Measurements from ENCODE around the gene PAX5. TPM values are rescaled to one million over a fixed set of nuclear protein-coding genes. Genes with fewer than 3 reads are reported as not detected.

PAX5 gene
- total and polyA plus RNA-seq, 2 of the 13 experiments (the other 11 are each of a cell fraction or from before 2014, with no cell fraction given), result not detected

DNA sequence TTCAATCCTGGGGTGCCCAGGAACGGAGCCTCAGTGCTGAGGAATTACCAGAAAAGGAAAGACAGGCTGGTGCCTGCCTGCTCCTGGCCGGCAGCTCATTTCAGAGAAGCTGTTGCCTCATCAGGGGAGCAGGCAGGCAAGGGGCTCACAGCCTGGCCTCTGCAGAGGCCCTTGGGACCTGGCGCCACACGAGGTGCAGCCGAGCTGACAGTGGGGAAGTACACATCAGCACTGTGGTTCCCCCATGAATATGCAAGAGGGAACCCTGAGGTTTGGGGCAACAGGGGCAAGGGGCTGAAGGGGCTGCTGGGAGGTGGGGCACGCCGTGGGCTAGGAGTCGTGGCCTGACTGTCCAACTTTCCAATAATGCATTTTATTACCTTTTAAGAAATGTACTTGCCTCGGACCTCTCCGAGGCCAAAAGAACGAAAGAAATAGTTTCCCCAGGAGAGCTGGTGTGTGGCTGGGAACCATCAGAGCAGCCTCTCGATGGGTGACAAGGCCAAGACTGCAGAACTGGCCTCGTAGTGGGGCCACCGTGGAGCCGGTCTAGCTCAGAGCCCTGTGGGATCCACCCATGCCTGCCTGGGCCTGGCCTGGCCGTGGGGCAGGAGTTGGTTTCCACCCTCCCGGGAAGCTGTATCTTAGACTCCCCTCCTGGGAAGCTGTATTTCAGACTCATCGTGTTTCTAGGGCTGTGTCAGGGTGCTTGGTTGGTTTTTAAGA, 198.6 kb downstream of the PAX5 start (continued):
- TF ChIP-seq SNAPC2 (CRISPR knock-in tag; IDR thresholded peaks at IDR 0.05), result no peak
- TF ChIP-seq HES4 (CRISPR knock-in tag; IDR thresholded peaks at IDR 0.05; ENCODE audit: borderline replicate concordance), result no peak
- TF ChIP-seq ZFYVE20 (CRISPR knock-in tag; IDR thresholded peaks at IDR 0.05; ENCODE audit: borderline replicate concordance, low read depth), result no peak
- TF ChIP-seq ZNF644 (CRISPR knock-in tag; IDR thresholded peaks at IDR 0.05; ENCODE audit: low read depth), result no peak

DNA sequence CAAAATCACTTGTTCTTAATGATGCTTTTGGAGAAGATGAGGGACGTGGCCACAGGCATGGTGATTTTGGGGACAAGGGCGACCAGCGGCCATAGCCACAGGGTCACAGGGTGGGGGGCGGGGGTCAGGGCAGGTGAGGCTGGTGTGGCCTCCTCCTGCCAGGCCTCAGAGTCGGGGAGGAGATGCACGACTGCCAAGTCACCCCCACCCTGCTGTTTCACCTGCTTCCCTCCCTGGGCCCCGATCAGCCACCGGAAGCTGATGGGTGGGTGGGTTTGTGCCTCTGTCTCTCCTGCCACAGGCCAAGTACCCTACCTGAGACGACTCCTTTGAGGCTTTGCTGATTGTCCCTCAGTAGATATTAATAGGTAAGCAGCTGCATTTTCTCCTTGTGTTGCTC, 199.3 kb downstream of the PAX5 start:
- FAIRE-seq (no peak), ATAC-seq (no peak), DNase-seq (ENCODE audit: low spot score) (no peak)
- H3K9ac ChIP-seq (ENCODE audit: insufficient read depth, low read depth, low read length), result no peak overlapping the region
- H3K36me3 ChIP-seq (replicated peaks in 1 of 2; ENCODE audit: control insufficient read depth in 1 of 2, insufficient read depth in 2 of 2, low read length in 2 of 2), result no peaks in the 10 kb centered on the region
- in situ Hi-C loops (cut with HindIII; ENCODE audit: extremely low pct_ligation_motif_present, low pct_unique_long_range_greater_than_20kb) (no loop called here), intact Hi-C loops (cut with micrococcal nuclease; ENCODE audit: unreplicated experiment) (no loop called here)
- H3K4me3 ChIP-seq (replicated peaks in 1 of 3; ENCODE audit: insufficient read depth in 1 of 3, low read depth in 2 of 3, low read length in 3 of 3), result no peak overlapping the region
- peaks cover 31% of the 10 kb centered on the region for H3K4me1 ChIP-seq (ENCODE audit: insufficient read depth, low read length)
- POLR2A ChIA-PET, result no interaction called here
- 0 out of 2 replicates have a peak, but pooled peaks cover 2% of the 10 kb centered on the region for H4K20me1 ChIP-seq (ENCODE audit: insufficient read depth, low read length)
- no TSS peak for BruUV-seq (replicated peaks)
- whole genome bisulfite sequencing (ENCODE audit: low lambda C conversion rate), result 27% methylated on average over 5 of the region's 9 CpGs
- H3K79me2 ChIP-seq (ENCODE audit: insufficient read depth, low read length), result no peaks in the 10 kb centered on the region
- peaks cover 1 to 22% of the 10 kb centered on the region in 2 experiments; a peak in 1 of 5 replicates for H3K27me3 ChIP-seq (ENCODE audit: control insufficient read depth in 1 of 2, insufficient read depth in 2 of 2, low read length in 2 of 2)
- H3K4me2 ChIP-seq (ENCODE audit: low read depth, low read length), result no peak overlapping the region
- no peak for TF ChIP-seq DNMT3B (CRISPR knock-in tag; conservative IDR thresholded peaks at IDR 0.05)
- TF ChIP-seq ZSCAN25 (CRISPR knock-in tag; IDR thresholded peaks at IDR 0.05), result no peak
- no peak for TF ChIP-seq ZNF790 (CRISPR knock-in tag; IDR thresholded peaks at IDR 0.05; ENCODE audit: borderline replicate concordance)
- no peak for TF ChIP-seq SRSF1 (optimal IDR thresholded peaks at IDR 0.05; ENCODE audit: low read depth, low read length)
- no peak for TF ChIP-seq KLF16 (CRISPR knock-in tag; IDR thresholded peaks at IDR 0.05)
- TF ChIP-seq, protein P1, sequence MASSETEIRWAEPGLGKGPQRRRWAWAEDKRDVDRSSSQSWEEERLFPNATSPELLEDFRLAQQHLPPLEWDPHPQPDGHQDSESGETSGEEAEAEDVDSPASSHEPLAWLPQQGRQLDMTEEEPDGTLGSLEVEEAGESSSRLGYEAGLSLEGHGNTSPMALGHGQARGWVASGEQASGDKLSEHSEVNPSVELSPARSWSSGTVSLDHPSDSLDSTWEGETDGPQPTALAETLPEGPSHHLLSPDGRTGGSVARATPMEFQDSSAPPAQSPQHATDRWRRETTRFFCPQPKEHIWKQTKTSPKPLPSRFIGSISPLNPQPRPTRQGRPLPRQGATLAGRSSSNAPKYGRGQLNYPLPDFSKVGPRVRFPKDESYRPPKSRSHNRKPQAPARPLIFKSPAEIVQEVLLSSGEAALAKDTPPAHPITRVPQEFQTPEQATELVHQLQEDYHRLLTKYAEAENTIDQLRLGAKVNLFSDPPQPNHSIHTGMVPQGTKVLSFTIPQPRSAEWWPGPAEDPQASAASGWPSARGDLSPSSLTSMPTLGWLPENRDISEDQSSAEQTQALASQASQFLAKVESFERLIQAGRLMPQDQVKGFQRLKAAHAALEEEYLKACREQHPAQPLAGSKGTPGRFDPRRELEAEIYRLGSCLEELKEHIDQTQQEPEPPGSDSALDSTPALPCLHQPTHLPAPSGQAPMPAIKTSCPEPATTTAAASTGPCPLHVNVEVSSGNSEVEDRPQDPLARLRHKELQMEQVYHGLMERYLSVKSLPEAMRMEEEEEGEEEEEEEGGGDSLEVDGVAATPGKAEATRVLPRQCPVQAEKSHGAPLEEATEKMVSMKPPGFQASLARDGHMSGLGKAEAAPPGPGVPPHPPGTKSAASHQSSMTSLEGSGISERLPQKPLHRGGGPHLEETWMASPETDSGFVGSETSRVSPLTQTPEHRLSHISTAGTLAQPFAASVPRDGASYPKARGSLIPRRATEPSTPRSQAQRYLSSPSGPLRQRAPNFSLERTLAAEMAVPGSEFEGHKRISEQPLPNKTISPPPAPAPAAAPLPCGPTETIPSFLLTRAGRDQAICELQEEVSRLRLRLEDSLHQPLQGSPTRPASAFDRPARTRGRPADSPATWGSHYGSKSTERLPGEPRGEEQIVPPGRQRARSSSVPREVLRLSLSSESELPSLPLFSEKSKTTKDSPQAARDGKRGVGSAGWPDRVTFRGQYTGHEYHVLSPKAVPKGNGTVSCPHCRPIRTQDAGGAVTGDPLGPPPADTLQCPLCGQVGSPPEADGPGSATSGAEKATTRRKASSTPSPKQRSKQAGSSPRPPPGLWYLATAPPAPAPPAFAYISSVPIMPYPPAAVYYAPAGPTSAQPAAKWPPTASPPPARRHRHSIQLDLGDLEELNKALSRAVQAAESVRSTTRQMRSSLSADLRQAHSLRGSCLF (CRISPR knock-in tag; IDR thresholded peaks at IDR 0.05; ENCODE audit: borderline replicate concordance), result no peak
- no peak for TF ChIP-seq CBFB (CRISPR knock-in tag; IDR thresholded peaks at IDR 0.05)
- no peak for TF ChIP-seq NFE2L2 (IDR thresholded peaks at IDR 0.05; ENCODE audit: low read length)
- TF ChIP-seq CHCHD3 (CRISPR knock-in tag; IDR thresholded peaks at IDR 0.05), result no peak
- no peak for TF ChIP-seq ZNF24 (IDR thresholded peaks at IDR 0.05)
- H3K27ac ChIP-seq (ENCODE audit: extremely low read length, insufficient read depth, low read length), result no peak overlapping the region
- H2AFZ ChIP-seq (ENCODE audit: low read length), result no peak overlapping the region
- no peaks in the 10 kb centered on the region for H3K9me3 ChIP-seq (ENCODE audit: low read length)
- CTCF ChIA-PET (ENCODE audit: low intra/inter-chr PET ratio, low total read pairs), result no interaction called here

All from HepG2 (cell line).